ENCODE measurements around the gene C10orf88. TPM values are rescaled to one million over a fixed set of nuclear protein-coding genes. Genes with fewer than 3 reads are reported as not detected.

C10orf88 gene
- polyA plus RNA-seq, 2 donors: 3.1 to 4.0 TPM

DNA sequence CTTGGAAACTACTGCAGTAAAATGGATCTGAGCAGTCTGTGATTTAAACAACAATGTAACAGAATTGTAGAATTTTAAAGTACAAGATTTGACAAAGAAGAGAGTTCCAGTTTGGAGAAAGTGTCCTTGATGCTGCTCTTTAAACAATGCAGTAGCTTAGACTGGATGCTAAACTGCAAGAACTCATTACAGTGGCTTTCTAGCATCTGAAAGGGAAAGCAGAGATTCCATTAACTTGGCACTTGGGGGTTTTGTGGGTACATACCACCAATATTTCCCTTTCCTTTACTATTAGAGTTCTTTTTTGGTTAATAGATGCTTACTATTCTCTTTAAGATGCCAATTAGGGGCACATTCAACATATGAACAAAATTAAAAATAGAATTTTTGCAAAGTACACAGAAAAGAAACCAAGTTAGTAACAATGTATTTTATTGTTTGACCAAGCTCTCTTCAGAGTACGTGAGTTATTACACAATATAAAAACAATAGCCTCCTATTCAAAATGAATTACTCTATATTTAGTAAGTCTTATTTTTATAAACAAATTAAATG lies 38.1 kb upstream of the C10orf88 start:
- 73 to 83% methylated on average over 1 of the region's 1 CpG for WGBS, 2 donors
- Histone ChIP-seq H3K9me3 (ENCODE audit: control insufficient read depth in 2 of 2, insufficient read depth in 1 of 2, low read depth in 1 of 2, low read length in 1 of 2) (peaks cover 0 to under 1% of the 10 kb centered on the region in 2 donors), H3K36me3 (ENCODE audit: control insufficient read depth in 2 of 2, insufficient read depth in 2 of 2, low read length in 1 of 2) (peaks cover 12% of the 10 kb centered on the region in 2 donors), H3K27ac (ENCODE audit: low read depth in 2 of 2, low read length in 1 of 2) (no peak overlapping the region), H3K27me3 (ENCODE audit: control insufficient read depth in 1 of 2, insufficient read depth in 2 of 2, low read length in 2 of 2) (no peaks in the 10 kb centered on the region), H3K4me1 (ENCODE audit: control insufficient read depth in 2 of 2, insufficient read depth in 2 of 2, low read length in 1 of 2) (no peaks in the 10 kb centered on the region), H3K4me3 (ENCODE audit: low read depth in 1 of 2, low read length in 2 of 2) (no peak overlapping the region)

- no peaks in the 10 kb centered on the region for H3K27me3 ChIP-seq (ENCODE audit: control insufficient read depth in 1 of 2, insufficient read depth in 2 of 2, low read length in 2 of 2)
- H3K36me3 ChIP-seq (ENCODE audit: control insufficient read depth in 2 of 2, insufficient read depth in 2 of 2, low read length in 1 of 2): peaks cover 8 to 9% of the 10 kb centered on the region in 2 donors
- 68 to 79% methylated on average over 5 of the region's 5 CpGs for WGBS, 2 donors
Observed at GRCh38 chr10:122990278-122990677, 36.3 kb upstream of the C10orf88 start.

GRCh38 chr10:122988501-122988900 lies 34.5 kb upstream of the C10orf88 start:
- H3K27me3 ChIP-seq (ENCODE audit: control insufficient read depth in 1 of 2, insufficient read depth in 2 of 2, low read length in 2 of 2): no peaks in the 10 kb centered on the region
- H3K27ac ChIP-seq (ENCODE audit: low read depth in 2 of 2, low read length in 1 of 2): no peak overlapping the region
- peaks cover 1 to 2% of the 10 kb centered on the region in 2 donors for H3K36me3 ChIP-seq (ENCODE audit: control insufficient read depth in 2 of 2, insufficient read depth in 2 of 2, low read length in 1 of 2)
- H3K4me1 ChIP-seq (ENCODE audit: control insufficient read depth in 2 of 2, insufficient read depth in 2 of 2, low read length in 1 of 2): no peaks in the 10 kb centered on the region
- H3K9me3 ChIP-seq (ENCODE audit: control insufficient read depth in 2 of 2, insufficient read depth in 1 of 2, low read depth in 1 of 2, low read length in 1 of 2): no peaks in the 10 kb centered on the region
- 76 to 79% methylated on average over 2 of the region's 2 CpGs for WGBS, 2 donors
- no peak overlapping the region for H3K4me3 ChIP-seq (ENCODE audit: low read depth in 1 of 2, low read length in 2 of 2)

More at GRCh38 chr10:122990278-122990677, 36.3 kb upstream of the C10orf88 start:
- H3K4me3 ChIP-seq (ENCODE audit: low read depth in 1 of 2, low read length in 2 of 2): no peak overlapping the region
- H3K4me1 ChIP-seq (ENCODE audit: control insufficient read depth in 2 of 2, insufficient read depth in 2 of 2, low read length in 1 of 2): no peaks in the 10 kb centered on the region
- no peaks in the 10 kb centered on the region for H3K9me3 ChIP-seq (ENCODE audit: control insufficient read depth in 2 of 2, insufficient read depth in 1 of 2, low read depth in 1 of 2, low read length in 1 of 2)
- H3K27ac ChIP-seq (ENCODE audit: low read depth in 2 of 2, low read length in 1 of 2): no peak overlapping the region

GRCh38 chr10:122986335-122986734 lies 32.3 kb upstream of the C10orf88 start:
- H3K27me3 ChIP-seq (ENCODE audit: control insufficient read depth in 1 of 2, insufficient read depth in 2 of 2, low read length in 2 of 2): no peaks in the 10 kb centered on the region
- H3K36me3 ChIP-seq (ENCODE audit: control insufficient read depth in 2 of 2, insufficient read depth in 2 of 2, low read length in 1 of 2): peaks cover 1 to 2% of the 10 kb centered on the region in 2 donors
- H3K4me1 ChIP-seq (ENCODE audit: control insufficient read depth in 2 of 2, insufficient read depth in 2 of 2, low read length in 1 of 2): no peaks in the 10 kb centered on the region
- 69 to 71% methylated on average over 6 of the region's 6 CpGs for WGBS, 2 donors
- H3K4me3 ChIP-seq (ENCODE audit: low read depth in 1 of 2, low read length in 2 of 2): no peak overlapping the region
- no peaks in the 10 kb centered on the region for H3K9me3 ChIP-seq (ENCODE audit: control insufficient read depth in 2 of 2, insufficient read depth in 1 of 2, low read depth in 1 of 2, low read length in 1 of 2)
- peak overlapping the region in 1 of 2 donors; percentile 31 for H3K27ac ChIP-seq (ENCODE audit: low read depth in 2 of 2, low read length in 1 of 2)

GRCh38 chr10:122984708-122985107 lies 30.7 kb upstream of the C10orf88 start:
- H3K4me1 ChIP-seq (ENCODE audit: control insufficient read depth in 2 of 2, insufficient read depth in 2 of 2, low read length in 1 of 2): no peaks in the 10 kb centered on the region
- 96% methylated on average over 2 of the region's 2 CpGs for WGBS, 2 donors

GRCh38 chr10:122983898-122984297 lies 29.9 kb upstream of the C10orf88 start:
- Histone ChIP-seq H3K4me1 (ENCODE audit: control insufficient read depth in 2 of 2, insufficient read depth in 2 of 2, low read length in 1 of 2) (no peaks in the 10 kb centered on the region), H3K36me3 (ENCODE audit: control insufficient read depth in 2 of 2, insufficient read depth in 2 of 2, low read length in 1 of 2) (peaks cover 1 to 2% of the 10 kb centered on the region in 2 donors), H3K9me3 (ENCODE audit: control insufficient read depth in 2 of 2, insufficient read depth in 1 of 2, low read depth in 1 of 2, low read length in 1 of 2) (no peaks in the 10 kb centered on the region), H3K4me3 (ENCODE audit: low read depth in 1 of 2, low read length in 2 of 2) (no peak overlapping the region), H3K27ac (ENCODE audit: low read depth in 2 of 2, low read length in 1 of 2) (no peak overlapping the region), H3K27me3 (ENCODE audit: control insufficient read depth in 1 of 2, insufficient read depth in 2 of 2, low read length in 2 of 2) (no peaks in the 10 kb centered on the region)
- 95% methylated on average over 6 of the region's 6 CpGs for WGBS, 2 donors

More at GRCh38 chr10:122984708-122985107, 30.7 kb upstream of the C10orf88 start:
- Histone ChIP-seq H3K4me3 (ENCODE audit: low read depth in 1 of 2, low read length in 2 of 2) (no peak overlapping the region), H3K27me3 (ENCODE audit: control insufficient read depth in 1 of 2, insufficient read depth in 2 of 2, low read length in 2 of 2) (no peaks in the 10 kb centered on the region), H3K27ac (ENCODE audit: low read depth in 2 of 2, low read length in 1 of 2) (no peak overlapping the region), H3K36me3 (ENCODE audit: control insufficient read depth in 2 of 2, insufficient read depth in 2 of 2, low read length in 1 of 2) (peaks cover 1 to 2% of the 10 kb centered on the region in 2 donors), H3K9me3 (ENCODE audit: control insufficient read depth in 2 of 2, insufficient read depth in 1 of 2, low read depth in 1 of 2, low read length in 1 of 2) (no peaks in the 10 kb centered on the region)

DNA sequence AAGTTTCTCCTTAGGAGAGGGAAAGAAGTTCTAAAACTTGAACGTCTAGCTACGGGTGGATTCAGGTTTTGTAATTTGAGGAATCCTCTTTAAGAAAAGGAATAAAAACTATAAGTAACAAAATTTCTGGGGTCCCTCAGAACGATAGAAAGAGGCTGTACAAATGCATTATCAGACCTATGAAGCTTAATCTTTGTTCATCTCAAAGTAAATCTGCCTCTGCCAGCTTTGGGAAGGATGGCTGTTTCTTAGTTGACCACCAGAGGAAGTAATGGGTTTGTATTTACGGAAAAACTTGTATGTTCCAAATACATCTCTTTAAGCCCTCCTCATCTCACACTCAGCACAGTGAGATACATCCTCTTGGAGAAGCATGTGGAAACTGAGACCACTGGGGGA lies 27.0 kb upstream of the C10orf88 start:
- peak overlapping the region in 1 of 2 donors; percentile 82 for H3K4me3 ChIP-seq (ENCODE audit: low read depth in 1 of 2, low read length in 2 of 2)
- no peak overlapping the region for H3K27ac ChIP-seq (ENCODE audit: low read depth in 2 of 2, low read length in 1 of 2)
- peaks cover 0 to 2% of the 10 kb centered on the region in 2 donors for H3K36me3 ChIP-seq (ENCODE audit: control insufficient read depth in 2 of 2, insufficient read depth in 2 of 2, low read length in 1 of 2)
- H3K4me1 ChIP-seq (ENCODE audit: control insufficient read depth in 2 of 2, insufficient read depth in 2 of 2, low read length in 1 of 2): no peaks in the 10 kb centered on the region
- WGBS, 2 donors: 24% methylated on average over 4 of the region's 4 CpGs
- no peaks in the 10 kb centered on the region for H3K9me3 ChIP-seq (ENCODE audit: control insufficient read depth in 2 of 2, insufficient read depth in 1 of 2, low read depth in 1 of 2, low read length in 1 of 2)
- no peaks in the 10 kb centered on the region for H3K27me3 ChIP-seq (ENCODE audit: control insufficient read depth in 1 of 2, insufficient read depth in 2 of 2, low read length in 2 of 2)

DNA sequence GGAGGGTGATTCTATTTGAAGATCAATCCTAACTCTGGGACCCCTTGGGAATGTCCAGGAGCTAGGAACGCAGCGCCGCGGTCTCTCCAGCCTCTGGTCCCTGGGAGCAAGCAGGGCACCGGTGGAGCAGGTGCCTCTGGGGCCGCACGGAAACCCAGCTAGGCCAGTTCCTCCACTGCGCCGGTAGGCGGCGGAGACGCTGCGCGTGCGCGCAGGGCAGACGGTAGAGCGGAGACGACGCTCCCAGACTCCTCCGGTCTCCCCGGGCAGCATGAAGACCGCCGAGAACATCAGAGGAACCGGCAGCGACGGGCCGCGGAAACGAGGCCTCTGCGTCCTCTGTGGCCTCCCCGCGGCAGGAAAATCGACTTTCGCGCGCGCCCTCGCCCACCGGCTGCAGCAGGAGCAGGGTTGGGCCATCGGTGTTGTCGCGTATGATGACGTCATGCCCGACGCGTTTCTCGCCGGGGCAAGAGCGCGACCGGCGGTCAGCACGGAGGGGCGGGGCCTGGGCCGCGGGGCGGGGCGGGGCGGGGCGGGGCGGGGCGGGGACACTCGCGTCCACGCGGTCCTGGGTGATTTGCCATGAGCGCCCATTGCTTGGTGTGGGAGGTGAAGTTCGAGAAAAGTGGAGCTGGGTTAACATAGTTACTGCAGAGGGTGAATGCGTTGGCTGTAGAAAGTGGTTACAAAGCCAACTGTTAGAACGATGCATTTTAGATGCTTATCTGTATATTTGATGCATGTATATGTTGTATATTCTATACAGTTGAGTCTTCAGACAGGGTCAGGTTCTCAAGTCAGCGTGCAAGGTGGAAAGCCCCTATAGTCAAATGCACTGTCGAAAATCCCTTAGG lies 26.4 kb upstream of the C10orf88 start, which contains the start of gene PSTK:
Gene PSTK, plus strand, starts transcription at position 193 of the 857 bp plus-strand sequence. Its CDS starts 79 bp downstream, at position 272.
- Histone ChIP-seq H3K27ac (ENCODE audit: low read depth in 2 of 2, low read length in 1 of 2) (peak within 1 kb of the TSS; percentile 94 to 99), H3K4me3 (ENCODE audit: low read depth in 1 of 2, low read length in 2 of 2) (peak within 1 kb of the TSS; percentile 82 to 84), H3K4me1 (ENCODE audit: control insufficient read depth in 2 of 2, insufficient read depth in 2 of 2, low read length in 1 of 2) (no peaks in the 10 kb centered on the region), H3K36me3 (ENCODE audit: control insufficient read depth in 2 of 2, insufficient read depth in 2 of 2, low read length in 1 of 2) (peaks cover 0 to 2% of the 10 kb centered on the region in 2 donors), H3K9me3 (ENCODE audit: control insufficient read depth in 2 of 2, insufficient read depth in 1 of 2, low read depth in 1 of 2, low read length in 1 of 2) (no peaks in the 10 kb centered on the region), H3K27me3 (ENCODE audit: control insufficient read depth in 1 of 2, insufficient read depth in 2 of 2, low read length in 2 of 2) (no peaks in the 10 kb centered on the region)
- 1% methylated on average over 72 to 73 of the region's 73 CpGs for WGBS, 2 donors

GRCh38 chr10:122974543-122975064 lies 20.6 kb upstream of the C10orf88 start:
- no peaks in the 10 kb centered on the region for H3K4me1 ChIP-seq (ENCODE audit: control insufficient read depth in 2 of 2, insufficient read depth in 2 of 2, low read length in 1 of 2)
- no peaks in the 10 kb centered on the region for H3K36me3 ChIP-seq (ENCODE audit: control insufficient read depth in 2 of 2, insufficient read depth in 2 of 2, low read length in 1 of 2)
- H3K27ac ChIP-seq (ENCODE audit: low read depth in 2 of 2, low read length in 1 of 2): no peak overlapping the region
- no peaks in the 10 kb centered on the region for H3K9me3 ChIP-seq (ENCODE audit: control insufficient read depth in 2 of 2, insufficient read depth in 1 of 2, low read depth in 1 of 2, low read length in 1 of 2)
- H3K27me3 ChIP-seq (ENCODE audit: control insufficient read depth in 1 of 2, insufficient read depth in 2 of 2, low read length in 2 of 2): peaks cover 0 to 3% of the 10 kb centered on the region in 2 donors
- H3K4me3 ChIP-seq (ENCODE audit: low read depth in 1 of 2, low read length in 2 of 2): no peak overlapping the region
- 80 to 83% methylated on average over 3 of the region's 3 CpGs for WGBS, 2 donors
